NCI-H524 treated with DMSO at 0.1 percent for 48 hours (cell line): ENCODE results near the gene HERC4.
"Not testable (repeated sequence)": the region's sequence is repeated elsewhere in the genome, so short reads cannot be mapped to it uniquely, and the experiment has no call there.

Experiments used
- DNase-seq: peaks from one replicate; lab custom pipeline; 2025; lab: John Stamatoyannopoulos, UW

Gene HERC4

GRCh38 chr10:67878133-67878532, 196.9 kb downstream of the HERC4 start:
- no peak for DNase-seq

- DNase-seq = not testable (repeated sequence)
These were observed 197.7 kb downstream of the HERC4 start for GRCh38 chr10:67877421-67877820.

- no peak for DNase-seq
These were observed 199.5 kb downstream of the HERC4 start for GRCh38 chr10:67875340-67876238.
